ENCODE measurements around the gene ALPL. TPM values are rescaled to one million over a fixed set of nuclear protein-coding genes. Genes with fewer than 3 reads are reported as not detected.

Gene ALPL
- total RNA-seq, 1 experiment from 2014 or later = 84.8 TPM

DNA sequence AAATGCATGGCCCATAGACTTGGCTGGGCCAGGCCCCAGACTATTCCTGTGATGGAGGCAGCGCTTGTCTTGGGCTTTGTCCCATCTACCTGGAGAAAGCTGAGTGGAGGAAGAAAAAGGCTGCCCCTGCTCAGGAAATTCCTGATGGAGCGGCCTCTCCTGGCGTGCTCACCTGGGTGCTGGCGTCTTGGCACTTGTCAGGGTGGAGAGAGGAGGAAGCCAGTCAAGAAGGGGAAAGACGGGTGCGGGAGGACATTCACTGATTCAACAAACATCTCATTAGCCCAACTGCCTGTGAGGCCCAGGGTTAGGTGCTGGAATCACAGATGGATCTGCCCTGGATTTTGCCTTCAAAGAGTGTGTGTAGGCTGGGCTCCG lies 16.1 kb downstream of the ALPL start:
- H3K4me1 ChIP-seq (ENCODE audit: insufficient read depth, low read length) = peaks cover 2% of the 10 kb centered on the region; the same call in 1 of the 2 replicates
- H4K5ac ChIP-seq (ENCODE audit: insufficient read length, low read depth, low read length) = no peak overlapping the region
- no peak overlapping the region for H3K14ac ChIP-seq (ENCODE audit: insufficient read depth, low read length)
- H3K9me3 Mint-ChIP-seq = no peaks in the 10 kb centered on the region
- H3K79me1 ChIP-seq (ENCODE audit: insufficient read depth, low read depth, low read length, poor library complexity, severe bottlenecking) = no peaks in the 10 kb centered on the region
- H3K9ac ChIP-seq (ENCODE audit: extremely low read depth, insufficient read length, low read length) = no peak overlapping the region
- no peak overlapping the region for H3K4me2 ChIP-seq (ENCODE audit: insufficient read depth, insufficient read length, low read length)
- no peaks in the 10 kb centered on the region for H3K27me3 Mint-ChIP-seq (ENCODE audit: low read depth)
- H3K36me3 Mint-ChIP-seq (ENCODE audit: insufficient read depth in 1 of 3, low read depth in 3 of 3) = peaks cover 0 to 2% (median 0%) of the 10 kb centered on the region in 3 experiments; a peak in 2 of 7 replicates
- H3K9me3 ChIP-seq (ENCODE audit: control insufficient read depth, low read depth, low read length) = no peaks in the 10 kb centered on the region
- no peak overlapping the region for H2BK120ac ChIP-seq (ENCODE audit: low read depth, low read length, poor library complexity, severe bottlenecking)
- H2BK15ac ChIP-seq (ENCODE audit: low read depth, low read length) = no peak overlapping the region
- H2AFZ ChIP-seq (ENCODE audit: low read length) = no peak overlapping the region
- no peak overlapping the region for H3T11ph ChIP-seq (ENCODE audit: low read length)
- H2BK20ac ChIP-seq (ENCODE audit: low read depth, low read length, poor library complexity, severe bottlenecking) = no peak overlapping the region
- H3K79me2 ChIP-seq (ENCODE audit: insufficient read depth, low read length) = peaks cover 2% of the 10 kb centered on the region; the same call in 1 of the 2 replicates
- H3K4ac ChIP-seq (ENCODE audit: low read depth, low read length) = no peak overlapping the region
- no peak overlapping the region for H3K27ac ChIP-seq (ENCODE audit: insufficient read length, low read depth, low read length)
- H3K27me3 ChIP-seq (ENCODE audit: insufficient read depth, low read length) = no peaks in the 10 kb centered on the region
- H4K8ac ChIP-seq (replicated peaks; ENCODE audit: insufficient read length, low read depth, low read length) = no peak overlapping the region
- no peak overlapping the region for H2BK5ac ChIP-seq (ENCODE audit: insufficient read length, low read length)
- no peaks in the 10 kb centered on the region for H3K23me2 ChIP-seq (ENCODE audit: insufficient read length, low read depth, low read length, poor library complexity, severe bottlenecking)
- H3K27ac Mint-ChIP-seq = peak overlapping the region in 2 of 3 experiments; percentile 62 to 92; a peak in 5 of 7 replicates
- H2BK12ac ChIP-seq (ENCODE audit: insufficient read length, low read depth, low read length) = no peak overlapping the region
- no peaks in the 10 kb centered on the region for H4K20me1 ChIP-seq (ENCODE audit: control insufficient read depth, insufficient read depth, insufficient read length)
- no peak overlapping the region for H3K56ac ChIP-seq (ENCODE audit: insufficient read length, low read depth, low read length)
- H3K23ac ChIP-seq (ENCODE audit: insufficient read length, low read depth, low read length) = no peak overlapping the region
- TF ChIP-seq, protein P1, sequence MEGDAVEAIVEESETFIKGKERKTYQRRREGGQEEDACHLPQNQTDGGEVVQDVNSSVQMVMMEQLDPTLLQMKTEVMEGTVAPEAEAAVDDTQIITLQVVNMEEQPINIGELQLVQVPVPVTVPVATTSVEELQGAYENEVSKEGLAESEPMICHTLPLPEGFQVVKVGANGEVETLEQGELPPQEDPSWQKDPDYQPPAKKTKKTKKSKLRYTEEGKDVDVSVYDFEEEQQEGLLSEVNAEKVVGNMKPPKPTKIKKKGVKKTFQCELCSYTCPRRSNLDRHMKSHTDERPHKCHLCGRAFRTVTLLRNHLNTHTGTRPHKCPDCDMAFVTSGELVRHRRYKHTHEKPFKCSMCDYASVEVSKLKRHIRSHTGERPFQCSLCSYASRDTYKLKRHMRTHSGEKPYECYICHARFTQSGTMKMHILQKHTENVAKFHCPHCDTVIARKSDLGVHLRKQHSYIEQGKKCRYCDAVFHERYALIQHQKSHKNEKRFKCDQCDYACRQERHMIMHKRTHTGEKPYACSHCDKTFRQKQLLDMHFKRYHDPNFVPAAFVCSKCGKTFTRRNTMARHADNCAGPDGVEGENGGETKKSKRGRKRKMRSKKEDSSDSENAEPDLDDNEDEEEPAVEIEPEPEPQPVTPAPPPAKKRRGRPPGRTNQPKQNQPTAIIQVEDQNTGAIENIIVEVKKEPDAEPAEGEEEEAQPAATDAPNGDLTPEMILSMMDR (conservative IDR thresholded peaks at IDR 0.05) = no peak
- DNase-seq = no peak
- H3K4me1 Mint-ChIP-seq = peaks cover 21 to 45% of the 10 kb centered on the region in 2 experiments
- no peak overlapping the region for H3K4me3 Mint-ChIP-seq
- H4K91ac ChIP-seq (ENCODE audit: insufficient read length, low read depth, low read length) = no peak overlapping the region
- H3K18ac ChIP-seq (ENCODE audit: insufficient read length, low read depth, low read length) = no peak overlapping the region
- no CpG with 5 or more reads among the region's 7 CpGs for WGBS (ENCODE audit: extremely low coverage, insufficient read length, low lambda C conversion rate)
- no peak overlapping the region for H2AK5ac ChIP-seq (ENCODE audit: insufficient read length, low read length)
